GM18511 (cell line): ENCODE results near the gene BSX.

Source experiments
- ATAC-seq: cut with Tn5 transposase; IDR thresholded peaks from one replicate; pipeline ENCODE4 v1.9.1; 2021; ENCODE audit warnings: mild to moderate bottlenecking, moderate library complexity; ENCODE audit not compliant: unreplicated experiment

The BSX gene

GRCh38 chr11:122963961-122964360 is 17.7 kb downstream of the BSX start:
- ATAC-seq = no peak

GRCh38 chr11:122954455-122954854 is 27.2 kb downstream of the BSX start:
- no peak for ATAC-seq

- no peak for ATAC-seq
These were observed 30.4 kb downstream of the BSX start for GRCh38 chr11:122951211-122951610.

GRCh38 chr11:122938557-122938956 is 43.1 kb downstream of the BSX start:
- no peak for ATAC-seq

- ATAC-seq = no peak
These were observed 43.7 kb downstream of the BSX start for GRCh38 chr11:122937983-122938382.

GRCh38 chr11:122933416-122933815 is 48.2 kb downstream of the BSX start:
- ATAC-seq = no peak

GRCh38 chr11:122931510-122931909 is 50.1 kb downstream of the BSX start:
- no peak for ATAC-seq
